NAMALWA (cell line): ENCODE data around the gene PPM1E.
"Not testable (repeated sequence)": the region's sequence is repeated elsewhere in the genome, so short reads cannot be mapped to it uniquely, and the experiment has no call there.

Experiments used
- DNase-seq: peaks from one replicate; pipeline ENCODE4 v3.0.0-alpha.2; 2015; ENCODE audit warnings: low spot score

Gene PPM1E

GRCh38 chr17:58840820-58841612 lies 85.4 kb downstream of the PPM1E start:
- no peak for DNase-seq

- DNase-seq, result not testable (repeated sequence)
Observed at GRCh38 chr17:58846413-58846812, 90.8 kb downstream of the PPM1E start.

GRCh38 chr17:58850106-58850505 lies 94.5 kb downstream of the PPM1E start:
- not testable (repeated sequence) for DNase-seq

DNA sequence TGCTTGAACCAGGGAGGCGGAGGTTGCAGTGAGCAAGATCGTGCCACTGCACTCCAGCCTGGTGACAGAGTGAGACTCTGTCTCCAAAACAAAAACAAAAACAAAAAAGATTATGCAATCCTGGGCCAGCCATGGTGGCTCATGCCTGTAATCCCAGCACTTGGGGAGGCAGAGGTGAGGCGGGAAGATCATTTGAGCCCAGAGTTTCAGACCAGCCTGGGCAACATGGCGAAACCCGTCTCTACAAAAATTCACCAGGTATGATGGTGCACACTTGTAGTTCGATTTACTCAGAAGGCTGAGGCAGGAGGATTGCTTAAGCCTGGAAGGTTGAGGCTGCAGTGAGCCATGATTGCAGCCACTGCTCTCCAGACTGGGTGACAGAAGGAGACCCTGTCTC lies 109.6 kb downstream of the PPM1E start:
- DNase-seq, result no peak

DNA sequence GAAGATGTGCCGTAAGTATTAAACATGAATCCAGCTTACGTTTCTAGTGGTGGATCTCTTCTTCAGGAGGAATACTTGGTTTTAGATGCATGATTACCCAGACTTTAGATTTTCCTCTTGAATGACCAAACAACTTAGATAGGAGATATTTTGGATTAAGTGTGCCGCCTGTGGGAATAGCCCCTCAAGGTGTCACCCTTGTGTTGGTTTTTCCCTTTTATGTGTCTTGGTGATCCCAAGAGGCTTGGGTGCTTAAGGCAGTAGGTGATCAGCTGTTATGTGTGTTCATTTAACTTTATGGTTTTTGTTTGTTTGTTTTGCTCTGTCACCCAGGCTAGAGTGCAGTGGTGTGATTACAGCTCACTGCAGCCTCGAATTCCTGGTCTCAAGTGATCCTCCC lies 115.1 kb downstream of the PPM1E start:
- DNase-seq, result no peak

DNA sequence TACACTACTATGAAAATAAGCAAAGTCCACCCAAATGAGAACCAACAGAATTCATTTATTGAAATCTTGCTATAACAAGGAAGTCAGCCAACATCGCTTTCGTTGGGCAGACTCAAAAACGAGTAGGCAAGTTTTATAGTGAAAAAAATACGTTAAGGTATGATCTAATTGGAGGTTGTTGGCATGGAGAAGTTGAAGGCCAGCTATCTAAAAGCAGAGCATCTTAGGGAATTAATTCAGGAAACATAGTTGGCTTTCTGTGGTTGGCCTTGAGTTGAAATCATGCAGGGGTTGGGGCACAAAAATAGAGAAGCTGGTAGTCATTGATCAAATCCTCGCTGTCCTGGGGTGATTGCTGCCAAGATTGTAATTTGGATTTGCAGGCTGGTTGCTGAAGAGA lies 118.3 kb downstream of the PPM1E start:
- DNase-seq, result no peak

DNA sequence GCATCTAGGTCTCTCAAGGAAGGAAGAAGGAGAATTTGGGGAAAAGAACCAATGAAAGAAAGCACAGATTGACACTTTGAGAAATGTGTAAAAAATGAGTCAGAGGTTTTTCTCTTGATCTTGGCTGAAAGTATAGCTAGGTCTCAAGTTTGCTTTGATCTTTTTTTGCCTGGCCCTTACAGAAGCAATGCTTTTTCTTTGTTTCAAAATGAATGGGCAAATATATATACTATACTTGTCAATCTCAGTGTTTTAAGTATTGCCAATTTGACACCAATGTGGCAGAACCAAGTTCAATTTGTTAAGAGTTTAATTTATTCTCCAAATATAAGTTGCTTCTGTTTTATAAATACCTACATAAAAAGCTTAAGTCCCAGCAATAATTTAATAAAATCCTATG lies 119.6 kb downstream of the PPM1E start:
- DNase-seq, result no peak

DNA sequence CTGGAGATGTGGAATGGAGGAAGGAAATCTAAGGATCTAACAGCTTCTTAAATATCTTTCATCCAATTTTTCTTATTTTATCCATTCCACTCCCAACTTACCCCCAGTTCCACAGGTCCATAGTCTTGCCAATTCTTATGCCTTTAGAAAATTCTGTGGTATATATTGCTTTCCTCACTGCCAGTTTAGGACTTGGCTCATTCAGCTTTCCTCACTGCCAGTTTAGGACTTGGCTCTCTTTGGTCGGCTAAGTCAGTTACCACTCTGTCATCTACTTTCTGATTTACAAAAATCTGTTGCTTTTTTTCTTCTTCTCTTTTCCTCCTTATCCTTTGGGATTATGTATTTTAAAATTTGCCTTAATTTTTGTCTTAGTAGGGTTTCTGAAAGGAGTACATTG lies 128.5 kb downstream of the PPM1E start:
- DNase-seq, result no peak

- no peak for DNase-seq
Observed at GRCh38 chr17:58886514-58886913, 130.9 kb downstream of the PPM1E start.

DNA sequence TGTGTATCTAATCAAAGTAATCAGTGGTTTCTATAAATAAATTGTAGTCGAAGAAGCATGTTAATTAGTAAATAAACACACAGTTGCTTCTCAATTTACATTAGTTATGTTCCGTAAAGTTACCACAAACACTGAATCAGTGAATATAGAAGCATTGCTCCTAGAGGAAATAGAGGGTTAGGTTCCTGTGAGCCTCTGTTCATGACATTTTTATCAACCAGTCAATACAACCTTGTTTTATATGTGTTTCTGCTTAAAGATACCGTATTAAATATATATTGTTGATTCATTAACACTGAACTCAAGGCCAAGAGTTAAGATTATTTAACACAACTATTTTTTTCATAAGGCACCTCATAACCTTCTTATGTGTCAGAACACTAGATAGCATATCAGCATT lies 134.3 kb downstream of the PPM1E start:
- no peak for DNase-seq

DNA sequence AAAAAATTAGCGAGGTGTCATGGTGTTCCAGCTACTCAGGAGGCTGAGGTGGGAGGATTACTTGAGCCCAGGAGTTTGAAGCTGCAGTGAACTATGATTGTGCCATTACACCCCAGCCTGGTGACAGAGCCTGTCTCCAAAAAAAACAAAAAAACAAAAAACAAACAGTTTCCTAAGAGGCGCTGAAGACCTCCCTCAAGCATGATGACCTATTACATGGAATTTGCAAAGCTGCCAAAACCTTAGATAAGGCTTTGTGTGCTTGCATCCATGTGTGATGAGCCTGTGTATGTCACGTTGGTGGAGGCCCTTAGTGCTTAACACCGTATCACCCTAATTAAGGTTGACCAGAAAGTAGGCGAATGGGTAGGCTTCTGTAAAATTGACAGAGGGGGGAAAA lies 143.5 kb downstream of the PPM1E start:
- DNase-seq, result no peak

GRCh38 chr17:58902322-58902721 lies 146.7 kb downstream of the PPM1E start:
- no peak for DNase-seq

- no peak for DNase-seq
Observed at GRCh38 chr17:58911741-58912343, 156.2 kb downstream of the PPM1E start.

GRCh38 chr17:58913552-58913951 lies 157.9 kb downstream of the PPM1E start:
- no peak for DNase-seq

GRCh38 chr17:58913971-58914769 lies 158.5 kb downstream of the PPM1E start:
- no peak for DNase-seq

DNA sequence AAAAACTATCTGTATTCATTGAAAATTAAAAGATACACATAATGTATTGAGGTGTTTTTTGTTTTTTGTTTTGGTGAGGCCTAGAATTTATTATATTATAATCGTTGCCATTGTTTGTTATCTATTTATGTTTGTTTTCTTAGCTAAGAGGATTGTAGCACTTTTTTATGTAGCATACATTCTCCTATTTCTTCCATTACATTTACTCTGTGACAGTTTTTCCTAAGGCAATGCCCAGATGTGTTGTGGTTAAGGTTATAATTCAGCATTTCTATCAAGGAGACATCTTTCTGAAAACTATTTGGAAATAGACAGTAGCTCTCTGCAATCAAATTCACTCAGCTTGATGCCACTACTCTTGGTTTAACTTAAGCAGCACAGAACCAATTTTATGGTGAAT lies 161.6 kb downstream of the PPM1E start:
- DNase-seq, result no peak

DNA sequence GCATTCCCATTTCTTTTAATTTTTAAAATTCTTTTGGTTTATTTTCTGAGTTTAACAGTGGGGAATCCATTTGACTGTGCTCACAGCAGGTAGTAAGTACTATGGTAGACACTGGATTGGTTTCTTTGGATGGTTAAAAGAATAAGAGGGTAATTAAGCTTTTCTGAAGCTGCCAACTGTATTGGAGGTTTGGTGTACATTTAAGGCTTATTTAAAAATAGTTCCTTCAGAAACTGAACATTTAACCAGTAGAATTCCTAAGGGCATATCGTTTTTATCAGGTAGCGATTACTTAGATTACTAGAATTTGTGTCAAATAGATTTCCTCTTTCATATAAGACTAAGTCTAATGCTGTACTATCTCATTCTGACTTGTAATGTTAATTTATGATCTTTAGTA lies 162.4 kb downstream of the PPM1E start:
- no peak for DNase-seq

- DNase-seq, result no peak
Observed at GRCh38 chr17:58918884-58919283, 163.2 kb downstream of the PPM1E start.

DNA sequence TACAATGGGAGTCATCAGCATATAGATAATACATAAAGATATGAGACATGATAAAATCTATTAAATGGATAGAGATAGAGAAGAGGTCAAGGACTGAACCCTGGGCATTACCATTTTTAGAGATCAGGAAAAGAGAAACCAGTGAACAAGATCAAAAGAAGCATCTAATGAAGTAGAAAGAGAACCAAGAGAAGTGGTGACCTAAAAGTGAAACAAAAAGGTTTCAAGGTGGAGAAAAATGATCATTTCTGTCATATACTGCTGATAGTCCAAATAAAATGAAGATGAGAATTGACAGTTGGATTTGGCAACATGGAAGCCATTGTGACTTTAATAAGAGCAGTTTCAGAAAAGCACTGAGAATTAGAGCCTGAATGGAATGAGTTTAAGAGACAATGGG lies 165.1 kb downstream of the PPM1E start:
- no peak for DNase-seq

GRCh38 chr17:58932956-58933355 lies 177.3 kb downstream of the PPM1E start:
- no peak for DNase-seq

DNA sequence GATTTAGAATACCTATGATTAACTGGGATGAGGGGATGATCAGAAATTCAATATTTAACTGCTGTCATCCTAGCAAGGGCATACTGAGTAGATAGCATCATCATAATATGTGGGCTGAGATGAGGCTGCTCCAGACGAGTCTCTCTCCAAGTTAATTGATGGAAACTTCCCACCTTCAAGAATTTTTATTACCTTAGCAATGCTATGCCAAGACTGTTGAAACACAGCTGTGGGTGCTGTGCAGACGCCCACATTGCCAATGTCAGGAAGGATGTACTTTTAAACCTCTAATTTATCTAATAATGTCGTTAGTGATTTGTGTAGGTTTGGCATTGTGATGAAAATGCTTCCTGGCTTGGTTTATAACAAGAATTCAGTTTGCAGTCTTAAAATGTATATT lies 180.6 kb downstream of the PPM1E start:
- DNase-seq, result no peak

DNA sequence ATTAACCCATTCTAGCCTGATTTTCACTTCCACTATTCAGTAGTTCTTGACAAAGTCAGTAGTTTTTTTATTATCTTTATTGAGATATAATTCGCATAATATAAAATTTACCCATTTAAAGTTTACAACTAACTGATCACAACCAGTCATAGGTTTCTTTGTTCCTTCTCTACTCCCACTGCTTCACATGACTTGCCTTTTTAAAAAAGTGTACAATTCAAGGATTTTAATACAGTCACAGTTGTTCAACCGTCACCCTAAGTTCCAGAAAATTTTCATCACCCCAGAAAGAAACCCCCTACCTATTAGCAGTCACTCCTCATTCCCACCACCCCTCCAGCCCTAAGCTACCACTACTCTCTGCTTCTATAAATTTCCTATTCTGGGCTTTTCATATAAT lies 188.5 kb downstream of the PPM1E start:
- DNase-seq, result no peak

GRCh38 chr17:58947411-58947810 lies 191.8 kb downstream of the PPM1E start:
- DNase-seq, result no peak
